VCaP (cell line): Measurements from ENCODE around the gene PLCL2.
"Not testable (repeated sequence)": the region's sequence is repeated elsewhere in the genome, so short reads cannot be mapped to it uniquely, and the experiment has no call there.

Source experiments
- H3K27ac ChIP-seq: fragments of 450-650 bp; 2 replicates; pipeline ENCODE4 v1.5.1; 2017
- CTCF ChIP-seq: fragments of 450-650 bp; conservative IDR thresholded peaks from 2 replicates; pipeline ENCODE4 v1.5.1; 2017; ENCODE audit warnings: mild to moderate bottlenecking, moderate library complexity

Gene PLCL2

GRCh38 chr3:17094551-17094950 lies 209.8 kb downstream of the PLCL2 start:
- H3K27ac ChIP-seq, result no peak overlapping the region
- no peak for TF ChIP-seq CTCF

GRCh38 chr3:17103579-17103978 lies 218.8 kb downstream of the PLCL2 start:
- TF ChIP-seq CTCF, result no peak

GRCh38 chr3:17106801-17107200 lies 222.0 kb downstream of the PLCL2 start:
- not testable (repeated sequence) for H3K27ac ChIP-seq

More at GRCh38 chr3:17103579-17103978, 218.8 kb downstream of the PLCL2 start:
- no peak overlapping the region for H3K27ac ChIP-seq

- H3K27ac ChIP-seq, result no peak overlapping the region
- TF ChIP-seq CTCF, result no peak
These were observed 226.1 kb downstream of the PLCL2 start for GRCh38 chr3:17110660-17111396.

GRCh38 chr3:17111586-17111985 lies 226.8 kb downstream of the PLCL2 start:
- no peak overlapping the region for H3K27ac ChIP-seq
- TF ChIP-seq CTCF, result no peak

GRCh38 chr3:17115186-17115585 lies 230.4 kb downstream of the PLCL2 start:
- no peak for TF ChIP-seq CTCF

GRCh38 chr3:17116007-17116600 lies 231.3 kb downstream of the PLCL2 start:
- H3K27ac ChIP-seq, result no peak overlapping the region
- TF ChIP-seq CTCF, result no peak

More at GRCh38 chr3:17115186-17115585, 230.4 kb downstream of the PLCL2 start:
- no peak overlapping the region for H3K27ac ChIP-seq

GRCh38 chr3:17118771-17119170 lies 234.0 kb downstream of the PLCL2 start:
- H3K27ac ChIP-seq, result no peak overlapping the region
- no peak for TF ChIP-seq CTCF
